ENCODE results near the gene GSK3A. TPM values are rescaled to one million over a fixed set of nuclear protein-coding genes. Genes with fewer than 3 reads are reported as not detected.

Gene GSK3A
- total and polyA plus RNA-seq, 2 experiments from 2014 or later: 17.7 to 40.7 TPM

- H3K36me3 Mint-ChIP-seq (ENCODE audit: low read depth): peaks cover 13% of the 10 kb centered on the region; the same call in 2 of the 3 replicates
- Histone ChIP-seq H4K20me1 (replicated peaks; ENCODE audit: insufficient read depth) (0 out of 2 replicates have a peak, but pooled peaks cover 3% of the 10 kb centered on the region), H3K27me3 (ENCODE audit: insufficient read depth) (no peaks in the 10 kb centered on the region), H2AFZ (no peak overlapping the region), H3K4me2 (no peak overlapping the region), H3K27ac (ENCODE audit: low read depth) (no peak overlapping the region), H3K4me3 (no peak overlapping the region), H3K36me3 (ENCODE audit: insufficient read depth) (no peaks in the 10 kb centered on the region), H3K79me2 (replicated peaks; ENCODE audit: insufficient read depth) (no peaks in the 10 kb centered on the region; the same call in 1 of the 2 replicates), H3F3A (replicated peaks; ENCODE audit: low read depth) (peaks cover 5% of the 10 kb centered on the region; the same call in 1 of the 2 replicates), H3K9me2 (ENCODE audit: insufficient read depth) (no peaks in the 10 kb centered on the region), H3K4me1 (ENCODE audit: insufficient read depth) (peaks cover 5% of the 10 kb centered on the region; the same call in 1 of the 2 replicates)
- H3K9me3 Mint-ChIP-seq: no peaks in the 10 kb centered on the region; the same call in 2 of the 3 replicates
- peaks cover 6% of the 10 kb centered on the region for H3K27me3 Mint-ChIP-seq (ENCODE audit: insufficient read depth, low read depth, poor library complexity)
- DNase-seq (ENCODE audit: low spot score): no peak
- TF ChIP-seq JUNB (IDR thresholded peaks at IDR 0.05; ENCODE audit: unreplicated experiment) (no peak), ZNF114 (CRISPR knock-in tag; IDR thresholded peaks at IDR 0.05) (no peak), ZNF462 (CRISPR knock-in tag; IDR thresholded peaks at IDR 0.05) (no peak), NANOG (IDR thresholded peaks at IDR 0.05; ENCODE audit: borderline replicate concordance) (no peak), STAT1 (IDR thresholded peaks at IDR 0.05; ENCODE audit: unreplicated experiment) (no peak), ZNF331 (CRISPR knock-in tag; IDR thresholded peaks at IDR 0.05; ENCODE audit: low read depth) (no peak), REST (IDR thresholded peaks at IDR 0.05; ENCODE audit: unreplicated experiment) (no peak), CTCF (conservative IDR thresholded peaks at IDR 0.05; ENCODE audit: low read depth in 2 of 2) (no peak), ETS1 (IDR thresholded peaks at IDR 0.05) (no peak), EZH2 (IDR thresholded peaks at IDR 0.05; ENCODE audit: low read depth, unreplicated experiment) (no peak), CREB1 (CRISPR knock-in tag; IDR thresholded peaks at IDR 0.05; ENCODE audit: low read depth) (no peak)
- no peak overlapping the region for H3K4me3 Mint-ChIP-seq
- ATAC-seq: no peak
- H3K4me1 Mint-ChIP-seq: peaks cover 23% of the 10 kb centered on the region
- no peak overlapping the region for H3K27ac Mint-ChIP-seq
These were observed 33.1 kb upstream of the GSK3A start for GRCh38 chr19:42275517-42275916.
